ENCODE results near the gene RABGGTA. TPM values are rescaled to one million over a fixed set of nuclear protein-coding genes. Genes with fewer than 3 reads are reported as not detected.

Gene RABGGTA
- total and polyA plus RNA-seq, 9 donors, result 7.9 to 48.3 (median 23.1) TPM

- no peak for DNase-seq
- Histone ChIP-seq H3K36me3 (no peaks in the 10 kb centered on the region), H3K27me3 (no peaks in the 10 kb centered on the region), H3K27ac (no peak overlapping the region), H3K9me3 (no peaks in the 10 kb centered on the region), H3K4me3 (no peak overlapping the region), H3K4me1 (ENCODE audit: insufficient read depth) (no peaks in the 10 kb centered on the region)
- intact Hi-C loops (cut with DNase I), result no loop called here
- 93 to 96% (median 94%) methylated on average over 5 of the region's 5 CpGs for WGBS, 3 donors
- no peak for TF ChIP-seq EP300 (IDR thresholded peaks at IDR 0.05)
- TF ChIP-seq POLR2A (IDR thresholded peaks at IDR 0.05), result no peak
- TF ChIP-seq CTCF (IDR thresholded peaks at IDR 0.05), result no peak
Observed at GRCh38 chr14:24286996-24287395, 15.6 kb upstream of the RABGGTA start.

GRCh38 chr14:24285351-24285750 is 14.0 kb upstream of the RABGGTA start:
- H3K9me3 ChIP-seq, result no peaks in the 10 kb centered on the region
- H3K4me3 ChIP-seq, result no peak overlapping the region
- H3K4me1 ChIP-seq (ENCODE audit: insufficient read depth), result no peaks in the 10 kb centered on the region
- H3K27me3 ChIP-seq, result no peaks in the 10 kb centered on the region
- no peaks in the 10 kb centered on the region for H3K36me3 ChIP-seq
- WGBS, 3 donors, result 64 to 70% (median 69%) methylated on average over 4 of the region's 4 CpGs
- TF ChIP-seq CTCF (IDR thresholded peaks at IDR 0.05) (no peak), POLR2A (IDR thresholded peaks at IDR 0.05) (no peak), EP300 (IDR thresholded peaks at IDR 0.05) (no peak)
- intact Hi-C loops (cut with DNase I), result no loop called here
- DNase-seq, result no peak
- no peak overlapping the region for H3K27ac ChIP-seq

GRCh38 chr14:24284501-24285035 is 13.2 kb upstream of the RABGGTA start:
- intact Hi-C loops (cut with DNase I), result no loop called here

GRCh38 chr14:24283796-24284460 is 12.5 kb upstream of the RABGGTA start:
- H3K27ac ChIP-seq, result no peak overlapping the region
- no peaks in the 10 kb centered on the region for H3K36me3 ChIP-seq
- TF ChIP-seq CTCF (IDR thresholded peaks at IDR 0.05) (no peak), POLR2A (IDR thresholded peaks at IDR 0.05) (no peak), EP300 (IDR thresholded peaks at IDR 0.05) (no peak)
- H3K4me3 ChIP-seq, result no peak overlapping the region
- WGBS, 3 donors, result 80 to 93% (median 85%) methylated on average over 5 of the region's 5 CpGs
- intact Hi-C loops (cut with DNase I), result no loop called here
- H3K4me1 ChIP-seq (ENCODE audit: insufficient read depth), result no peaks in the 10 kb centered on the region
- H3K27me3 ChIP-seq, result no peaks in the 10 kb centered on the region
- no peaks in the 10 kb centered on the region for H3K9me3 ChIP-seq
- no peak for DNase-seq

More at GRCh38 chr14:24284501-24285035, 13.2 kb upstream of the RABGGTA start:
- Histone ChIP-seq H3K4me1 (ENCODE audit: insufficient read depth) (no peaks in the 10 kb centered on the region), H3K36me3 (no peaks in the 10 kb centered on the region), H3K4me3 (no peak overlapping the region), H3K9me3 (no peaks in the 10 kb centered on the region), H3K27me3 (no peaks in the 10 kb centered on the region), H3K27ac (no peak overlapping the region)
- DNase-seq, result no peak
- no peak for TF ChIP-seq POLR2A (IDR thresholded peaks at IDR 0.05)
- TF ChIP-seq EP300 (IDR thresholded peaks at IDR 0.05), result no peak
- 78 to 82% (median 80%) methylated on average over 11 of the region's 11 CpGs for WGBS, 3 donors

GRCh38 chr14:24282736-24283135 is 11.3 kb upstream of the RABGGTA start:
- Histone ChIP-seq H3K27me3 (no peaks in the 10 kb centered on the region), H3K9me3 (no peaks in the 10 kb centered on the region), H3K27ac (no peak overlapping the region), H3K4me1 (ENCODE audit: insufficient read depth) (no peaks in the 10 kb centered on the region), H3K4me3 (no peak overlapping the region), H3K36me3 (no peaks in the 10 kb centered on the region)
- intact Hi-C loops (cut with DNase I), result no loop called here
- 51 to 75% (median 56%) methylated on average over 3 of the region's 3 CpGs for WGBS, 3 donors
- DNase-seq, result no peak
- TF ChIP-seq CTCF (IDR thresholded peaks at IDR 0.05) (no peak), POLR2A (IDR thresholded peaks at IDR 0.05) (no peak), EP300 (IDR thresholded peaks at IDR 0.05) (no peak)

All from ovary (tissue), 9 donors.